ENCODE measurements around the gene TNIK. TPM values are rescaled to one million over a fixed set of nuclear protein-coding genes. Genes with fewer than 3 reads are reported as not detected.
A peak's percentile ranks its signal among the peaks of the same experiment; 100 is the strongest.

TNIK gene
- total and polyA plus RNA-seq, 8 donors: 2.1 to 40.2 (median 10.1) TPM

DNA sequence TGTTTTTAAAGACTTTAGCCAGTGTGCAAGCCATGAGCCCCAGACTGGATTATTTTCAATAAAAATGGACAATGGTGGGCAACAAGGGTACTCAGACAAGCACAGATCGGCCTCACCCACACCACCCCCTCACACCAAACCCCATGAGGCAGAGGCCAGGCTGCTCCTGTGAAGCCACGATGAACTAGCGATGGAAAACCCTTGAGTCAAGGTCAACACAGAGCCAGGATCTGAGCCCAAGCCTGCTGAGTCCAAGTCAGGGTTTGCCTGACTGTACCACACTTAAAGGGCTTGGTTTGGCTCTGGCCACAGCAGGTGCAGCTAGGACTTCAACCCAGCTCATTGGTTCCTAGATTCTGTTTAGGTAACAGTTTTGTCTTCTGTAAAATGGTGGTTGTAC, 302.2 kb downstream of the TNIK start:
- 88 to 100% (median 94%) methylated on average over 3 of the region's 3 CpGs for WGBS, 5 donors
- intact Hi-C loops (cut with DNase I; ENCODE audit: low total_unique reads): no loop called here

DNA sequence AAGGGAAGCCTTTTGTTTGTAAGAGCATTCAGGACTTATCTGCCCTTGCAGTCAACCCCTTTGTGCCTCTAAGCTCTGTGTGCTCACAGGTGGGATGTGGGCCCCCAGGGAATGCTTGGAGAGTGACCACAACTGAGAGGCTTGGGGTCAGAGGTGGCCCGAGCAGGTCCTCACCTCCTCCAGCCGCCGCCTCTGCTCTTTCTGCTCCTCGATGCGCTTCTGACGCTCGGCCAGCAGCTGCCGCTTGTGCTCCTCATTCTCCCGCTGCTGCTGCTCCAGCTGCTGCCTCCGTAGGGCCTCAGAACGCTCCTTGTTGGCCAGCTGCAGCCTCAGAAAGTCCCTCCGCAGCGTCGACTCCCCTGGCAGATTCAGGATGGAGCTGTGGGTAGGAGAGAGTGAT, 302.9 kb downstream of the TNIK start:
- Histone ChIP-seq H3K27ac (no peak overlapping the region), H3K36me3 (peaks cover 0 to 61% (median 45%) of the 10 kb centered on the region in 4 donors), H3K27me3 (no peaks in the 10 kb centered on the region), H3K4me1 (peaks cover 0 to 9% (median 0%) of the 10 kb centered on the region in 4 donors), H3K9me3 (no peaks in the 10 kb centered on the region), H3K4me3 (no peak overlapping the region)
- intact Hi-C loops (cut with DNase I; ENCODE audit: low total_unique reads): no loop called here
- WGBS, 5 donors: 69 to 83% (median 82%) methylated on average over 14 of the region's 14 CpGs
- peak in 1 of 2 donors; percentile 73 for DNase-seq
- TF ChIP-seq POLR2AphosphoS5 (IDR thresholded peaks at IDR 0.05) (no peak), EP300 (IDR thresholded peaks at IDR 0.05) (no peak), POLR2A (IDR thresholded peaks at IDR 0.05) (no peak)
- TF ChIP-seq, protein P1, sequence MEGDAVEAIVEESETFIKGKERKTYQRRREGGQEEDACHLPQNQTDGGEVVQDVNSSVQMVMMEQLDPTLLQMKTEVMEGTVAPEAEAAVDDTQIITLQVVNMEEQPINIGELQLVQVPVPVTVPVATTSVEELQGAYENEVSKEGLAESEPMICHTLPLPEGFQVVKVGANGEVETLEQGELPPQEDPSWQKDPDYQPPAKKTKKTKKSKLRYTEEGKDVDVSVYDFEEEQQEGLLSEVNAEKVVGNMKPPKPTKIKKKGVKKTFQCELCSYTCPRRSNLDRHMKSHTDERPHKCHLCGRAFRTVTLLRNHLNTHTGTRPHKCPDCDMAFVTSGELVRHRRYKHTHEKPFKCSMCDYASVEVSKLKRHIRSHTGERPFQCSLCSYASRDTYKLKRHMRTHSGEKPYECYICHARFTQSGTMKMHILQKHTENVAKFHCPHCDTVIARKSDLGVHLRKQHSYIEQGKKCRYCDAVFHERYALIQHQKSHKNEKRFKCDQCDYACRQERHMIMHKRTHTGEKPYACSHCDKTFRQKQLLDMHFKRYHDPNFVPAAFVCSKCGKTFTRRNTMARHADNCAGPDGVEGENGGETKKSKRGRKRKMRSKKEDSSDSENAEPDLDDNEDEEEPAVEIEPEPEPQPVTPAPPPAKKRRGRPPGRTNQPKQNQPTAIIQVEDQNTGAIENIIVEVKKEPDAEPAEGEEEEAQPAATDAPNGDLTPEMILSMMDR (IDR thresholded peaks at IDR 0.05): no peak

More for the DNA sequence above, 302.2 kb downstream of the TNIK start:
- DNase-seq: no peak
- Histone ChIP-seq H3K9me3 (peaks cover 0 to 4% (median 3%) of the 10 kb centered on the region in 4 donors), H3K4me1 (peaks cover 0 to 9% (median 0%) of the 10 kb centered on the region in 4 donors), H3K27me3 (no peaks in the 10 kb centered on the region), H3K27ac (no peak overlapping the region), H3K4me3 (no peak overlapping the region), H3K36me3 (peaks cover 0 to 64% (median 48%) of the 10 kb centered on the region in 4 donors)
- no peak for TF ChIP-seq POLR2AphosphoS5 (IDR thresholded peaks at IDR 0.05)
- TF ChIP-seq, protein P1 (IDR thresholded peaks at IDR 0.05): no peak
- no peak for TF ChIP-seq POLR2A (IDR thresholded peaks at IDR 0.05)
- no peak for TF ChIP-seq EP300 (IDR thresholded peaks at IDR 0.05)

DNA sequence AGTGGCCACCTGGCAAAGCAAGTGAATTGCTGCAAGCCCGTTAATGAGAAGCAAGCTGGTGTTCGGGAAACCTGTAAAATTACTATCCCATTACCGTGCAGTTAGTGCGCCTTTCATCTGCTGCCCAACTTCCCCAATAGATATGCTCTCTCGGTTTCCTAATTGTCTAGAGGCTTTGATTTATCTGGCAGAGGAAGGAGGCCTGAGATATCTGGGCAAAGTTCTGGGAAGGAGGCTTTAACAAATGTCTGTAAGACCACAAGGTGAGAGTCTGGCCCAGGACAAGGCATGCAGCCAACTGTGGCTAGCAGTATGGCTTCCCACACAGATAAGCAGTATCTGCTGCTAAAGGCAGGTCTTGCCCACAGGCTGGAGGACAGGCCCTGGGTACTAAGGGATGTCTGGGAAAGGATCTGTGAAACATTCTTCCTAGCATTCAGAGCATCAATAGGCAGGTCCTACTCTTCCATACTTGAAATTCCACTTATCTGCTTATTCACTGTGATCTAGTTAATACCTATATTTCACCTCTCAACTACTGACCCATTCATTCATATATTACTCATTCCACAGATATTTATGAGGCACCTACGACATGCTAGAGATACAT, 303.7 kb downstream of the TNIK start:
- Histone ChIP-seq H3K9me3 (no peaks in the 10 kb centered on the region), H3K27ac (no peak overlapping the region), H3K4me1 (peaks cover 0 to 9% (median 0%) of the 10 kb centered on the region in 4 donors), H3K27me3 (no peaks in the 10 kb centered on the region), H3K4me3 (no peak overlapping the region), H3K36me3 (peaks cover 0 to 54% (median 45%) of the 10 kb centered on the region in 4 donors)
- no peak for DNase-seq
- no peak for TF ChIP-seq POLR2A (IDR thresholded peaks at IDR 0.05)
- no peak for TF ChIP-seq POLR2AphosphoS5 (IDR thresholded peaks at IDR 0.05)
- TF ChIP-seq, protein P1 (IDR thresholded peaks at IDR 0.05): no peak
- no peak for TF ChIP-seq EP300 (IDR thresholded peaks at IDR 0.05)
- 50 to 79% (median 63%) methylated on average over 6 of the region's 6 CpGs for WGBS, 5 donors
- intact Hi-C loops (cut with DNase I; ENCODE audit: low total_unique reads): no loop called here

DNA sequence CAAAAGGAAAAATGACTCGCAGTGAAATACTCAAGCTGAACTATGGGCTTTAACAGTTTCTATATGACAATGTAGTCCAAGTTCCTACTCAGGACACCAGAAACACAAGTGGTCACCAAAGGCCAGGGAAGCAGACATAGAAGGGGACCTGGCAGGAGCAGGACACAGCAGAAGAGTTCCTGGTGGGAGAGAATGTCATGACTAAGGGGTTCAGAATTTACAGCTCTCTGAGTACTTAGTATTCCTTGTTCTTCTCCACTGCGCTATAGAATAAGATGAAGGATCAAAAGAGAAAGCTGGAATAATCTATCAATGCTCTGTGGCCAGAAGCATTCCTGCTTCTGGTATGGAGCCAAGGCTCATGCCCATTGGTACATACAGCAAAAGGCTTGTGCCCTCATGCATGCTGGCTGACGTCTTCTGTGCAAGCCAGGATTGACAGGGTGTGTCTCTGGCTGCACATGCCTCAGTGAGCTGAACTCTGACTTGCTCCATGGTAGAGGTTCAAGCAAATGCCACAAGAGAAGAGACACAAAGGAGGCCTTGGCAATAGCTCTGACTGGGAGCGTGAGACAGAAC, 305.0 kb downstream of the TNIK start:
- Histone ChIP-seq H3K36me3 (peaks cover 0 to 47% (median 35%) of the 10 kb centered on the region in 4 donors), H3K27ac (no peak overlapping the region), H3K4me3 (no peak overlapping the region), H3K4me1 (peaks cover 0 to 9% (median 0%) of the 10 kb centered on the region in 4 donors), H3K9me3 (no peaks in the 10 kb centered on the region), H3K27me3 (no peaks in the 10 kb centered on the region)
- intact Hi-C loops (cut with DNase I; ENCODE audit: low total_unique reads): no loop called here
- no peak for DNase-seq
- TF ChIP-seq POLR2A (IDR thresholded peaks at IDR 0.05): no peak
- TF ChIP-seq POLR2AphosphoS5 (IDR thresholded peaks at IDR 0.05): no peak
- no peak for TF ChIP-seq EP300 (IDR thresholded peaks at IDR 0.05)
- TF ChIP-seq, protein P1 (IDR thresholded peaks at IDR 0.05): no peak
- 81 to 85% (median 84%) methylated on average over 4 of the region's 4 CpGs for WGBS, 5 donors

Measured in stomach (tissue), 9 donors.